Upper lobe of left lung (tissue), 4 donors: Measurements from ENCODE around the gene PFKP.

Source experiments
- EP300 ChIP-seq, 4 donors: sonication (generic); formaldehyde crosslinking; IDR thresholded peaks; one replicate each; pipeline ENCODE4 v1.5.1; 2017; ENCODE audit warnings: antibody characterized with exemption in 4 of 4, control low read depth in 2 of 4
- POLR2A ChIP-seq, 4 donors: fragments of 450-650 bp; IDR thresholded peaks; one replicate each; pipeline ENCODE4 v1.5.1; 2016 to 2017; ENCODE audit warnings: antibody characterized with exemption in 4 of 4, mild to moderate bottlenecking in 2 of 4
- POLR2AphosphoS5 ChIP-seq, 2 donors: sonication (generic); formaldehyde crosslinking; IDR thresholded peaks; one replicate each; pipeline ENCODE4 v1.5.1; 2017; ENCODE audit warnings: antibody characterized with exemption in 2 of 2
- TF ChIP-seq, protein P1 (sequence below), 6 experiments: fragments of 450-650 bp in 4 of 6; fragments of 200-600 bp in 2 of 6; sonication (generic) in 2 of 6; IDR thresholded peaks; one replicate each; pipeline ENCODE4 v1.5.1; 2016 to 2019; ENCODE audit warnings: antibody characterized with exemption in 6 of 6

DNA sequence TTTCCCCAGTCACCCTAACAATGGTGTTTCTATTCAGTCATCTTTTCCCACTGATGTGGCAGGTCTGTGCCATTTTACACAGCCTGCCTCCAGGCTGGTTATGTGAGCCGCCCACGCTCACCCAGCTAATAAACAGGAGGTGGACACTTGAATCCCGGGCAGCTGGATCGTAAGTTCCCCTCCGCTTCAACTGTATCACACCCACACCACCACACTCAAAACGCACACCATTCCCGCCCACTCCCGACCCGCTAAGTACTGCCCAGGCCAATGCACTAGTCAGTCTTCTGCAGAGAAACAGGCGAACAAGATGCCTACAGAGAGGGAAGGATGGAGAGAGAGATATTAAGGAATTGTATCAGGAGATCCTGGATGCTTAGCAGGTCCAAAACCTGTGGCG is 38.9 kb upstream of the PFKP start:
- TF ChIP-seq, protein P1, sequence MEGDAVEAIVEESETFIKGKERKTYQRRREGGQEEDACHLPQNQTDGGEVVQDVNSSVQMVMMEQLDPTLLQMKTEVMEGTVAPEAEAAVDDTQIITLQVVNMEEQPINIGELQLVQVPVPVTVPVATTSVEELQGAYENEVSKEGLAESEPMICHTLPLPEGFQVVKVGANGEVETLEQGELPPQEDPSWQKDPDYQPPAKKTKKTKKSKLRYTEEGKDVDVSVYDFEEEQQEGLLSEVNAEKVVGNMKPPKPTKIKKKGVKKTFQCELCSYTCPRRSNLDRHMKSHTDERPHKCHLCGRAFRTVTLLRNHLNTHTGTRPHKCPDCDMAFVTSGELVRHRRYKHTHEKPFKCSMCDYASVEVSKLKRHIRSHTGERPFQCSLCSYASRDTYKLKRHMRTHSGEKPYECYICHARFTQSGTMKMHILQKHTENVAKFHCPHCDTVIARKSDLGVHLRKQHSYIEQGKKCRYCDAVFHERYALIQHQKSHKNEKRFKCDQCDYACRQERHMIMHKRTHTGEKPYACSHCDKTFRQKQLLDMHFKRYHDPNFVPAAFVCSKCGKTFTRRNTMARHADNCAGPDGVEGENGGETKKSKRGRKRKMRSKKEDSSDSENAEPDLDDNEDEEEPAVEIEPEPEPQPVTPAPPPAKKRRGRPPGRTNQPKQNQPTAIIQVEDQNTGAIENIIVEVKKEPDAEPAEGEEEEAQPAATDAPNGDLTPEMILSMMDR (IDR thresholded peaks at IDR 0.05): no peak
- TF ChIP-seq POLR2A (IDR thresholded peaks at IDR 0.05) (no peak), EP300 (IDR thresholded peaks at IDR 0.05) (no peak), POLR2AphosphoS5 (IDR thresholded peaks at IDR 0.05) (no peak)
